Measurements from ENCODE around the gene PRKCE. TPM values are rescaled to one million over a fixed set of nuclear protein-coding genes. Genes with fewer than 3 reads are reported as not detected.

The PRKCE gene
- total and polyA plus RNA-seq, 2 of the 8 experiments (the other 6 are each of a cell fraction or from before 2014, with no cell fraction given), result 0.54 to 2.1 TPM

DNA sequence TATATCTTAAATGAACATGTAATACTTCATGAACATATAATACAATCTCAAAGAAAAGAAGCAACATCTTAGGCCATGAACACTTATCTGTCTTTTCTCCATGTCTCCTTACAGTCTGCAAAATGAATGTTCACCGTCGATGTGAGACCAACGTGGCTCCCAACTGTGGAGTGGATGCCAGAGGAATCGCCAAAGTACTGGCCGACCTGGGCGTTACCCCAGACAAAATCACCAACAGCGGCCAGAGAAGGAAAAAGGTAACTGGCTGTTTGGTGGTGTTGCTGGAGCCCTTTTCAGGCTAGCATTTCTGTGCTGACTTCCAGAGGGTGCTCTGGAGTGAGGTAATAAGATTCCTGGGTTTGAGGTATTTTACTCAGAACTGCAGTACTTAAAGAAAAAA, 349.8 kb downstream of the PRKCE start (continued):
- no peak for TF ChIP-seq PHF8 (conservative IDR thresholded peaks at IDR 0.05; ENCODE audit: low read depth, low read length)
